ENCODE measurements around the gene UBE2QL1.

DNA sequence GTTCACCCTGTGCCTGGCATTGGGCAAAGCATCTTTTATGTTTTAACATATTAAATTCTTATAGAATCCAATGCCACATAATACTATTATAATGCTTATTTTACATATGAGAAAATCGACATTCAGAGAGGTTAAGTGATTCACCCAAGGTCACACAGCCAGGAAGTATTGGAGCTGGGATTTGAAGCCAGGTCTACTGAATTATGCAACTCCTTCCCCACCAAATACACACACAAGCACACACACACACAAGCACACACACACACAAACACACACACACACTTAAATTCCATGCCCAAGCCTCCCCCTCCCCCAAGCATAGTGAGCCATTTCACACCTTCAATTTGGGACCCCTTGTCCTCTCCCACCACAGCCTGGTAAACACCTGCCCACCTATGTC lies 37.4 kb downstream of the UBE2QL1 start:
- TF ChIP-seq POLR2A (IDR thresholded peaks at IDR 0.05) (no peak), POLR2AphosphoS5 (IDR thresholded peaks at IDR 0.05) (no peak), EP300 (IDR thresholded peaks at IDR 0.05) (no peak)
- TF ChIP-seq, protein P1, sequence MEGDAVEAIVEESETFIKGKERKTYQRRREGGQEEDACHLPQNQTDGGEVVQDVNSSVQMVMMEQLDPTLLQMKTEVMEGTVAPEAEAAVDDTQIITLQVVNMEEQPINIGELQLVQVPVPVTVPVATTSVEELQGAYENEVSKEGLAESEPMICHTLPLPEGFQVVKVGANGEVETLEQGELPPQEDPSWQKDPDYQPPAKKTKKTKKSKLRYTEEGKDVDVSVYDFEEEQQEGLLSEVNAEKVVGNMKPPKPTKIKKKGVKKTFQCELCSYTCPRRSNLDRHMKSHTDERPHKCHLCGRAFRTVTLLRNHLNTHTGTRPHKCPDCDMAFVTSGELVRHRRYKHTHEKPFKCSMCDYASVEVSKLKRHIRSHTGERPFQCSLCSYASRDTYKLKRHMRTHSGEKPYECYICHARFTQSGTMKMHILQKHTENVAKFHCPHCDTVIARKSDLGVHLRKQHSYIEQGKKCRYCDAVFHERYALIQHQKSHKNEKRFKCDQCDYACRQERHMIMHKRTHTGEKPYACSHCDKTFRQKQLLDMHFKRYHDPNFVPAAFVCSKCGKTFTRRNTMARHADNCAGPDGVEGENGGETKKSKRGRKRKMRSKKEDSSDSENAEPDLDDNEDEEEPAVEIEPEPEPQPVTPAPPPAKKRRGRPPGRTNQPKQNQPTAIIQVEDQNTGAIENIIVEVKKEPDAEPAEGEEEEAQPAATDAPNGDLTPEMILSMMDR (IDR thresholded peaks at IDR 0.05): no peak
